HG02763 (cell line): ENCODE measurements around the gene BCL6B.
A peak's percentile ranks its signal among the peaks of the same experiment; 100 is the strongest.

Experiments used
- ATAC-seq: cut with Tn5 transposase; IDR thresholded peaks from one replicate; pipeline ENCODE4 v1.9.1; 2021; ENCODE audit warnings: mild to moderate bottlenecking, moderate library complexity; ENCODE audit not compliant: unreplicated experiment

The BCL6B gene

DNA sequence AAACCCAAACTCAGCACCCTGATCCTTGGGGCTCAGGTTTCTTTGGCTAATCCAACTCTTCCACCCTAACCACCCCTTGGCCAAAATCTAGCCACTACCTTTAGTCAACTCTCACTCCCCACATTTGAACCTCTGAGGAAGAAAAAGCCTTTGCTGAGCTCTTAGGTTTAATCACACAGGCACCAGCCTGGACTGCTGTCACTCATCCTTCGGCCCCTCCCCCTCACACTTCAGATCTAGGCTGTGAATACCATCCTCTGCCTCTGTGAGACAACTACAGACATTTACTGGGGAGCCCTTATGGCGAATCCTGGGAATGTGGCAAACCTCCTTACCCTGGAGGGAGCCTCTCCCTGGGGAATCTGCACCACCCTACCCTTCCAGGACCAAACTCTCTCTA lies 15.7 kb upstream of the BCL6B start:
- ATAC-seq = no peak

DNA sequence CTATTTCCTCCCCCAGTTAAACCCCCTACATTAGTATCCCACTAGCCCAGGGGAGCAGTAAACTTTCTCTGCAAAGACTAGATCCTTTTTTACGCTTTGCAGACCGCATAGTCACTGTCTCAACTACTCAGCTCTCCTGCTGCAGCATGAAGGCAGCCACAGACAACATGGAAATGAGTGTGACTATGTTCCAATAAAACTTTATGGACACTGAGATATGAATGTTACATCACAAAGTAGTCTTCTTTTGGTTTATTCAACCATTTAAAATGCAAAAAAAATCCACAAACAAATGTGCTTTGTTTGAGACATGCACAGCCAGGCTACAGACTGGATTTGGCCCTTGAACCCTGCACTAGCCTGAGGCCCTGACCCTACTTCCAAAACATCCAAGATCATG lies 12.3 kb upstream of the BCL6B start:
- no peak for ATAC-seq

DNA sequence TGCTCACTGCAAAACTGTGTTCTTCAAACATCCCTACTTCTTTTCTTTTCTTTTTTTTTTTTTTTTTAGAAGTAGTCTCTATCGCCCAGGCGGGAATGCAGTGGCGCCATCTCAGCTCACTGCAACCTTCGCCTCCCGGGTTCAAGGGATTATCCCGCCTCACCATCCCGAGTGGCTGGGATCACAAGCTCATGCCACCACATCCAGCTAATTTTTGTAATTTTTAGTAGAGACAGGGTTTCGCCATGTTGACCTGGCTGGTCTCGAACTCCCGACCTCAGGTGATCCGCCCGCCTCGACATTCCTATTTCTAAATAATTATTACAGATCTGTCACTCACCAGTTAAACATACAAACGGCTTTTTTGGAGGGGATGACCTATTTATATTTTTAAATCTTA lies 11.4 kb upstream of the BCL6B start:
- no peak for ATAC-seq

DNA sequence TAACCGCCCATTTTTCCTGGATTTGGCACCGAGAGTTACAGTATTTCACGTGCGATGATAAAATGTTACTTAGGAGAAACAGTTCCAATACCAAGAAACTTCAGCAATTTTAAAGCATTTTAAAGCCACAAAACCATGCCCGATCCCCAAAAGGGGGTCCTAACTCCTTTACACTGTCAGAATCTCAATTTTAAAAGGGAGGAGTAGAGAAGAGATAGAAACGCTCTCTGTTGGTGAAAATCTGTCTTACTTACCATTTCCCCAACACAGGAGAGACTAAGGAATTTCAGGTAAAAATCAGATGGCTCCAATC lies 11.0 kb upstream of the BCL6B start:
- ATAC-seq = no peak

DNA sequence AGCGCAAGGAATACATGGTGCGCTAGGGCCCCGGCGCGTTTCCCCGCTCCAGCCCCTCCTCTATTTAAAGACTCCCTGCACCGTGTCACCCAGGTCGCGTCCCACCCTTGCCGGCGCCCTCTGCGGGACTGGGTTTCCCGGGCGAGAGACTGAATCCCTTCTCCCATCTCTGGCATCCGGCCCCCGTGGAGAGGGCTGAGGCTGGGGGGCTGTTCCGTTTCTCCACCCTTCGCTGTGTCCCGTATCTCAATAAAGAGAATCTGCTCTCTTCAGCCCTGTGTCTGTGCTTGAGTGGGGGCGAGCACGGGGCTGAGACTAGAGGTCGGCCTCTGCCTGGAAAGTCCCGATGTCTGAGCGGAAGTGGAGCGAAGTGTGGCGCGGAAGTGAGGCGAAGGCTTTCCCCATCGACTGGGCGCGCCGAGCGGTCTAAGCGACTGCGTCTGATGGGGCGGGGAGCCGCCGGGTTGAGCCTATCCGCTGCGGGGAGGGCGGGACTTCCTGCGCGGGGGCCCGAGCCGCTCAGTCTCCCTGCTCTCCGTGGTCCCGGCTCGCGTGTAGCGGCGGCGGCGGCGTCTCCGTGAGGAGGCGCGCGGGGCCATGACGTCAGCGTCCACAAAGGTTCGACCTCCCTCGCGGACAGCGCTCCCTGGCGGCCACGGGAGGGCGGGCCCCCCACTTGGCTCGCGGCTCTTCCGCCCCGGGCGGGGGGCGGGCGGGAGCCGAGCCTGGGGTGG lies 8.4 kb upstream of the BCL6B start:
- peak; percentile 80 for ATAC-seq

DNA sequence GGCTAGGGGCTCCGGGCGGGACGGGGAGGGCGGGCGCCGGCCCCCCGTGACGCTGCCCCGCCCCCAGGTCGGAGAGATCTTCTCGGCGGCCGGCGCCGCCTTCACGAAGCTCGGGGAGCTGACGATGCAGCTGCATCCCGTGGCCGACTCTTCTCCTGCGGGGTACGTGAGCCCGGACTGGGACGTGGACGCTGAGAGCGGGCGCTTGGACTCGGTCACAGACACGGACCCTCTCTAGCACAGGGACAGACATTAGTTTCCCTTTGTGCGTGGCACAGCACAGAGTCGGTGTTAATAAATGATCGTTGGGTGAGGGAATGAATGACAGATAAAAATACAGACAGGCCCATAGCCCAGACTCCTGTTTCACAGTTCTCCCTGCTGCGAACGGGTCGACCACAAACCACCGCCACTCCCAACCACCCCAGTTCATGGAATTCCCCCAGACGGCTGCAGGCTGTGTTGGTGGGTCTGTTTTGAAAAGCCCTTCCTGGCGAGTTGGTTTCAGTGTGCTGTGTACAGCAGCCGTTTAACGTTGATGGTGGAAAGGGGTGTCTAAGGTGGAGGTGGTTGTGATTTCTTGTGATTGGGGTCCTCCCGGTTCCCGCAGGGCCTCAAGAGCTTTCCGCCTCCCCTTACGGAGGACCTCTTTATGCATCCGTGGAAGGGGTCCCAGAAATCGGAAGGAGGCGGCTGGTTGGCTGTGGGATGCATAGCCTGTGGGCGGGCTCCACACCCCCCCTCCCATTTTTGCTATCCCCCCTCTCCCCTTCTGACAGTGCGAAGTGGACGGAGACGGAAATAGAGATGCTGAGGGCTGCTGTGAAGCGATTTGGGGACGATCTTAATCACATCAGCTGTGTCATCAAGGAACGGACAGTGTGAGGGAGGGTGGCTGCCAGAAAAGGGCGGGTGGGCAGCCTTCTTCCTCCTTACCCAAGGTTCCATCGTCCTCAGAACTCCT lies 7.6 kb upstream of the BCL6B start:
- peak; percentile 4 for ATAC-seq

DNA sequence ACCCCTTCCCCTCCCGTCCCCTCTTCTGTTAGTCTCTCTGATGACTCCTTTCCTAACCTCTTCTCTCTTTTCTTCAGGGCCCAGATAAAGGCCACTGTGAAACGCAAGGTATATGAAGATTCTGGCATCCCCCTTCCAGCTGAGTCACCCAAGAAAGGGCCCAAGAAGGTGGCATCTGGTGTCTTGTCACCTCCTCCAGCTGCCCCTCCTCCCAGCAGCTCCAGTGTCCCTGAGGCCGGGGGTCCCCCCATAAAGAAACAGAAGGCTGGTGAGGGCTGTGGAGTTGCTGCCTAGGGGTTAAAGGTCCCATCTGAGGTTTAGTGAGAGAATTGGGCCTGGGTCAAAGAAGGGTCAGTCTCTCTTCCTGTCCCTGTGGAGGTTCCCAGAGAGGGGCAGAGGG lies 6.4 kb upstream of the BCL6B start:
- no peak for ATAC-seq

DNA sequence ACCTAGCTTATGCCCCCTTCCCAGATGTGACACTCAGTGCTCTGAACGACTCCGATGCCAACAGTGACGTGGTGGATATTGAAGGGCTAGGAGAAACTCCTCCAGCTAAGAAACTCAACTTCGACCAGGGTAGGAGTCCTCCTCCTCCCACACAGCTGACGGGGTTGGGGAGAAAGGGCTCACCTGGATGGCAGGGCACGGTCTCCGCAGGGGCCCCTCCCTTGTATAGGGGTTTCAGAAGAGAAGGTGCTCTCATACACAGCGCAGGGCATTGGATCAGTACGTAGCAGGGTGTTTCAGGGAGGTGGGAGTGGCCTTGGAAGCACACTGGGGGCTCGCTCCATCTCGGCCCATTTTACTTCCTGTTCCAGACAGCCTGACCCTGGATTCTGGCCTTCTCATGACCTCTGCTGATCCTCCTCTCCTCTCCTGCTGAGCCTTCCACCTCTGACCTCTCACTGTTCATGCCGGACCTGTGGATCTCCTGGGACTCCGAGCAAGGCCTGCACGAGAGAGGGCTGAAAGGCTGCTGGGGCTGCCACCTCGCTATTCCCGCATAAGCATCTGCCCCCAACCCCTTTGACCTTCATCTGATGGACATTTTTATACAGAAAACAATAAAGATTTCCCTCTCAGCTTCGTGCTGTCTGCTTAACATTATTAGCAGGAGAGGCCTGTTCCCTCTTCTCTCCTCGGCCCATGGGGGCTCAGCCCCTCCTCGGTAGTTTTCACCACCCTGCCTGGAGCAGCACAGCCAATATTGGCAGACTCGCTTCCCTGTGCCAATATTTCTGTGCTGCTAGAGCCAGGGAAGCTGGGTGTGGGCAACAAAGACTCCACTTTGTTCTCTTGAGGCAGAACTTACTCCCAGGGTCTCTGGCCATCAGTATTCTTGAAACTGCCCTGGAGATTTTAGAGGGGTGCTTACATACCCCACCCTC lies 5.7 kb upstream of the BCL6B start:
- no peak for ATAC-seq

DNA sequence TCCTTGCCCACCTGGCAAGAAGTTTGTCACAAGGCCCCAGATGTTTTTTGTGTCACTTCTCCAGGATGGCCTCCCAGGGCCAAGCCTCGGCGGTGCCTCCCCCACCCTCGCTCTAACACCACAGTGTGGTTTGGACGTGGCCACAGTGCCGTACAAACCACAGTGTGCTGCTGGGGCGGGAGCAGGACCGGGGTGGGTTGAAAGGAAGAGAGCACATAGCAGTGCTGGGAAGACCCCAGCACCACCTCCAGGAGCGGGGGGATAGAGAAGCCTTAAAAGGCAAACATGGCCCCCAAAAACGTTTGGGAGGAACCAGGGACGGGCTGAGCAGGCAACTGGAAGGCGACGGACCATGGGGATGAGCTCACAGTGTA lies 5.0 kb upstream of the BCL6B start:
- ATAC-seq = no peak

DNA sequence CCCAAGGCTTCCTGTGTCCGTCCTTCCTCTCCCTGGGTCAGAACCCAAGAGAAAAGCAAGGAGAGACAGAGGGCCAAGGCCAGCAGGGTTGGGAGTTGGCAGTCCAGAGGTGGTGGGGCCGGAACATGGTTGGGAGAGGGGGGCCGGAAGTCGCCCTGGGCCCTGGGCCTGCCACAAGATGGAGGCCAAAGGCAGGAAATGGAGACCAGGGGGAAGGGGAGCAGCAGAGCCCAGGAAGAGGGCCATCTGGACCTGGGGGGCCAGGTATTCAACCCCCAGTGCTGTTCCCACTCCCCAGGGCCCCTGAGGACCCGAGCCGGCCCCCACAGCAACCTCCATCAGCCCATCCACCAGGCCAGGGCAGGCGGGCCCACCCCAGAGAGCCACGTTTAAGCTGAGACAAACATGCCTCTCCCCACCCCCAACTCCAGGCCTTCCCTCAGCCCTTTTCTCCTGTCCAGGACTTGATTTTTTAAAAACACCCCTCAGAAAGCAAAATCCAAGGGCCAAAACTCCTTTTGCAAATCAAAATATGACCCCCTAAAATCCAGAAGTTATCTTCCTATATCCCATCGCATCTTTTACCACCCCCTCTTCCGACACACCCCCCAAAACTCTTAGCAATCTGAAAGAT lies 4.4 kb upstream of the BCL6B start:
- ATAC-seq = no peak

DNA sequence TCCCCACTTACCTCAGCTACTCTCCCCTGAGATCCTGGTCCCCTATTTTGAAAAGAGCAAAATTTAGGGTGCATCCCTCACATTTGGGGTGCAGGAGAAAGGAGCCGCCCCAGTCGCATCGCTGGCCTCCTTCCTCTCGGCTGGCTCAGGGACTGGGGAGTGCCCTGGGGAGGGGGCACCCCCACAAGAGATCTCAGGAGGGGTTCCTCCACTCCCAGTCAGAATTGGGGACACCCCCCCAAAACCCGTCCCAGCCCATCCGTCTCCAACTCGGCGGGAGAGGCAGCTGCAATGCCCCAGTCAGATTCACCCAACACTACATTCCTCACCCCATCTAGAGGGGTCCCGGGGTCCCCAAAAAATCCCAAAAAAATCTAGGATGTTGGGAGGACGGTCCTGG lies 3.5 kb upstream of the BCL6B start:
- ATAC-seq = no peak

DNA sequence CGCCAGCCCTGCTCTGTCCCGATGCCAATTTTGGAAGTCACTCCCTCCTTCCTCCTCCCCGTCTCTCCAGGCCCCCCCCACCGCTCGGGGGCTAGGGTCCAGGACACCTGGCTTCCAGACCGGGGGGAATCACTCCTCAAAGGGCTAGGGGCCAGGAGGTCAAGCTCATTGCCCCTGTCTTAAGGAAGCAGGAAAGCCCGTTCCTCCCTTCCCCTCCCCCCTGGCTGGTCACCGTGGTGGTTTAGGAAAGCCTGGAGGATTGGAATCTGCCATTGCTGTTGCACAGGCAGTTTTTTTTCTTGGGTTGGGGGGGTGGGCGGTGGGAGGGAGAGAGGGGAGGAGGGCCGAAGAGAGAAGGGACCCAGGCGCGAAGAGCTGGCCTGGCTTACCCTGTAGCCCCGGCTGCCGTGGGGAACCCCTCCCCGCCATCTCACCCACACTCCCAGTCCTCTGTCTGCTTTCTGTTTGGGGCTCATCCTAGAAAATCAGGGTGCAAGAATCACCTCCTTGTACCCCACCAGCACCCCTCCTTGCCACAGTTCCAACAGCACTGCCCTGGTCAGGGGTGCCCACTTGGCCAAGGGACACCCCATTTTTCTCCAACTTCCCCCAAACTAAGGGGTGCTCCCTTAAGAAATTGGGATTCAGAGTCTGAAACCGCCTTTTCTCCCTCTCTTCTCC lies 2.9 kb upstream of the BCL6B start:
- ATAC-seq = no peak

DNA sequence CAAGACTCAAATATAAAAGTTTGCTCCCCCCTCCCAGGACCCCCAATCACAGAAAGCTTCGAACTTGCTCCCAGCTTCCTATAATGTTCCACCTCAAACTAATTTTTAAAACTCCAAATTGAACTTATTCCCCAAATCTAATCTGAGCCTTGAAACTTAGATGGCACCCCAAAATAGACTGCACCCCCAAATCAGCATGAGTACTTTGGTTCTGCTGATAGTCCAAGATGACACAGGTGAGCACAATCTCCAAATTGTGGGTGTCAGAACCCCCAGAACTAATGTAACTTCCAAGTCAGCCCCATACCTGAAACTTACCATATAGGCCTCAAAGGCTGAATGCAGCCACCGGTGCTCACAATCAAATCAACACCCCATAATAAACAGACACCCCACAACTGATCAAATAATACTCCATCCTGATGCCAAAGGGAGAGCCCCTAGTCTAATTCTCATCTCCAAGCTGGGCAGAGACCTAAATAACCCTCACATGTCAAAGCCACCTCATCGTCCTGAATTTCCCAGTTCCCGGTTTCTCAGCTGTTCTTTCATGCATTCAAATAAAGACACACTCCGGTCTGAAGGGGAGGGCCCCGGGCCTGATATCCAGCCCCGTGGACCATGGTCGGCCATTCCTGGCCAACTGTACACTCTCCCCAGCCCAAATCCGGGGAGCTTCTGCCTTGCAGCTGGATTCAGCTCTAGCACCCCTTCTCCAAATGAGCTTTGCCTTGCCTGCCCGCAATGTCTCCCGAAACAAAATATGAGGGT lies 1.8 kb upstream of the BCL6B start:
- no peak for ATAC-seq

DNA sequence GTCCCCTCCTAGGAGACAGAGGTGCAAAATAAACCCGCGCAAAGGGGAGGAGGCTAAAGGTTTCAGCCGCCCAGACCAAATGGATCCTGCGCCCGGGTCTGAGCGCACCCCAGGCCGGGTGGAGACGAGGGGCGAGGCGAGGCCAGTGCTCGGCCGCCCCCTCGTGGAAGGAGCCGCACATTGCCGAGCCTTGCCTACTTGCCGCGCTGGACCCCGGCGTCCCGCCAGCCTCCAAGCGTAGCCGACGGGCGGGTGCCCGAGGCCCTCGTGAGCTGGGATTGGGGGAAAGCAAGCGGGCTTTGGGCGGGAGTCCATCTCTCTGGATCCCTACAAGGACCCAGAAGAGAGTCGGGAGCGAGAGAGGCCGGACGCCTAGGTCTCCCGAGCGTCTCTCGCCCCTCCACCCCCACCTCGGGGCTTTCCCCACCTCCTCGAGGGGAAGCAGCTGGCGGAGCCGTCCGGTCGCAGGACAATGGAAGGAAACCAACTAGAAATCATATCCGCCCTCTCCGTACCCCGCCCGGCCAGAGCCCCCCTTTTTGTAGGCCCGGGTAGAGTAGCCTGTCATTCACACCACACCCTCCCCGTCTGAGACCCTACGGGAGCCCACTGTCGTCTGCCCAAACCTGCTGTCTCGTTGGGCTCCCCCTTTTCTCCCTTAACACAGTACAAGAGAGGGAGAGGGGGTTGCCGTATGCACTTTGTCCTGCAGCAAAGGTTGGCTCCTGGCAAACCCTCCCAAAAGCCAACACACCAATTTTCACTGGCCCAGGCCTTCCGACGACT lies 664 bp upstream of the BCL6B start:
- ATAC-seq = no peak

DNA sequence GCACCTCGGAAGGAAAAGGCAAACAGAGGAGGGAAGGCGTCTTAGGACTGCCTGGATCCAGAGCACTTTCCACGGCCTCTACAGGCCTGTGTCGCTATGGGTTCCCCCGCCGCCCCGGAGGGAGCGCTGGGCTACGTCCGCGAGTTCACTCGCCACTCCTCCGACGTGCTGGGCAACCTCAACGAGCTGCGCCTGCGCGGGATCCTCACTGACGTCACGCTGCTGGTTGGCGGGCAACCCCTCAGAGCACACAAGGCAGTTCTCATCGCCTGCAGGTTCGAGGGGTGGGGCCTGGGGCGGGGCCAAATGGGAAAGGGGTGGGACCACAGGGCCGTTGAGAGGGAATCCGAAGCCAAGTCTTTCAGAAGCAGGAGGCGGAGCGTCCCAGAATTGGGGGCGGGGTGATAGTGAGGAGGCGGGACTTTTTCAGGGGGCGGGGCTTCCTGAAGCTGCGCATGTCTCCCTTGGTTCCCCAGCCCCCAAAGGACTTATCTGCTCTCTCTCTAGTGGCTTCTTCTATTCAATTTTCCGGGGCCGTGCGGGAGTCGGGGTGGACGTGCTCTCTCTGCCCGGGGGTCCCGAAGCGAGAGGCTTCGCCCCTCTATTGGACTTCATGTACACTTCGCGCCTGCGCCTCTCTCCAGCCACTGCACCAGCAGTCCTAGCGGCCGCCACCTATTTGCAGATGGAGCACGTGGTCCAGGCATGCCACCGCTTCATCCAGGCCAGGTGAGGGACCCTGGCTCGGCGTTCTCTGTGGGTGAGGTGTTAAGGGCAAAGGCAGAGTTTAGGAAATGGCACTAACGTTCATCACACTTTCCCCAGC lies 939 bp downstream of the BCL6B start:
- ATAC-seq = peak; percentile 39

DNA sequence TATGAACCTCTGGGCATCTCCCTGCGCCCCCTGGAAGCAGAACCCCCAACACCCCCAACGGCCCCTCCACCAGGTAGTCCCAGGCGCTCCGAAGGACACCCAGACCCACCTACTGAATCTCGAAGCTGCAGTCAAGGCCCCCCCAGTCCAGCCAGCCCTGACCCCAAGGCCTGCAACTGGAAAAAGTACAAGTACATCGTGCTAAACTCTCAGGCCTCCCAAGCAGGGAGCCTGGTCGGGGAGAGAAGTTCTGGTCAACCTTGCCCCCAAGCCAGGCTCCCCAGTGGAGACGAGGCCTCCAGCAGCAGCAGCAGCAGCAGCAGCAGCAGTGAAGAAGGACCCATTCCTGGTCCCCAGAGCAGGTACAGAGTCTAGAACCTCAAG lies 1.5 kb downstream of the BCL6B start:
- no peak for ATAC-seq

DNA sequence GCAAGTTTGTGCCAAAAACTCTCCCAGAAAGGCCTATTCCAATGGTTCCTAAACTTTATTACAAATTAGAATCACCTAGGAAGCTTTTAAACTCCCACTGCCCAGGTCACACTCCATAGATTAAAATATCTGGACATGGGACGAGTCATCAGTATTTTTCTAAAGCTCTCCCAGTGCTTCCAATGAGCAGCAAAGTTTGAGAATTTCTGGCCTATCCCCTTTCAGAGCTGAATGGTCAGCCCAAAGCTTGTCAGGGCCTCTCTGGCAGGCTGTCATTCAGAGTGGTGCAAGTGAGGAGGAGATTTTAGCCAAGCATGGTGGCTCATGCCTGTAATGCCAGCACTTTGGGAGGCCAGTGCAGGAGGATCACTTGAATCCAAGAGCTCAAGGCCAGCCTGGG lies 2.4 kb downstream of the BCL6B start:
- ATAC-seq = no peak
